Fibroblast of skin of abdomen (primary cell): ENCODE results near the gene CLDN34.

ENCODE experiments used
- DNase-seq: peaks from one replicate; pipeline ENCODE4 v3.0.0-alpha.2; 2013

Gene CLDN34

GRCh38 chrX:9980927-9981326 is 13.8 kb downstream of the CLDN34 start:
- no peak for DNase-seq

GRCh38 chrX:9983441-9983840 is 16.3 kb downstream of the CLDN34 start:
- no peak for DNase-seq

GRCh38 chrX:9983846-9984245 is 16.7 kb downstream of the CLDN34 start:
- DNase-seq: no peak

GRCh38 chrX:9988762-9989161 is 21.6 kb downstream of the CLDN34 start:
- no peak for DNase-seq

- no peak for DNase-seq
These were observed 24.9 kb downstream of the CLDN34 start for GRCh38 chrX:9992061-9992460.

GRCh38 chrX:9992724-9993123 is 25.6 kb downstream of the CLDN34 start:
- DNase-seq: no peak

- DNase-seq: peak; percentile 72
These were observed 28.7 kb downstream of the CLDN34 start for GRCh38 chrX:9995855-9996339.

GRCh38 chrX:9997041-9997440 is 29.9 kb downstream of the CLDN34 start:
- DNase-seq: no peak

GRCh38 chrX:9997524-9997923 is 30.4 kb downstream of the CLDN34 start:
- no peak for DNase-seq

GRCh38 chrX:10001496-10001895 is 34.3 kb downstream of the CLDN34 start:
- DNase-seq: peak; percentile 64

GRCh38 chrX:10004832-10005475 is 37.8 kb downstream of the CLDN34 start:
- DNase-seq: no peak

- no peak for DNase-seq
These were observed 38.9 kb downstream of the CLDN34 start for GRCh38 chrX:10006086-10006485.

- no peak for DNase-seq
These were observed 39.6 kb downstream of the CLDN34 start for GRCh38 chrX:10006770-10007169.

GRCh38 chrX:10007621-10008020 is 40.5 kb downstream of the CLDN34 start:
- peak; percentile 33 for DNase-seq

GRCh38 chrX:10008483-10009056 is 41.4 kb downstream of the CLDN34 start:
- peak; percentile 40 for DNase-seq

- no peak for DNase-seq
These were observed 42.6 kb downstream of the CLDN34 start for GRCh38 chrX:10009741-10010140.

- DNase-seq: peak; percentile 54
These were observed 43.5 kb downstream of the CLDN34 start for GRCh38 chrX:10010686-10011085.

GRCh38 chrX:10011261-10011931 is 44.2 kb downstream of the CLDN34 start:
- DNase-seq: peak; percentile 64

GRCh38 chrX:10011991-10012390 is 44.8 kb downstream of the CLDN34 start:
- no peak for DNase-seq

GRCh38 chrX:10014462-10015354 is 47.5 kb downstream of the CLDN34 start:
- peak; percentile 92 for DNase-seq

- no peak for DNase-seq
These were observed 48.2 kb downstream of the CLDN34 start for GRCh38 chrX:10015355-10015722.

- DNase-seq: no peak
These were observed 48.8 kb downstream of the CLDN34 start for GRCh38 chrX:10015723-10016518.
